ENCODE results near the gene OSBPL7. TPM values are rescaled to one million over a fixed set of nuclear protein-coding genes. Genes with fewer than 3 reads are reported as not detected.

The OSBPL7 gene
- total RNA-seq, 1 donor from 2014 or later = 4.4 TPM

GRCh38 chr17:47856830-47857229 lies 35.2 kb upstream of the OSBPL7 start:
- Histone ChIP-seq H3K4me3 (no peak overlapping the region), H3K4me1 (peaks cover 6% of the 10 kb centered on the region), H3K9me3 (replicated peaks) (no peaks in the 10 kb centered on the region), H3K27me3 (ENCODE audit: low read depth) (peaks cover 96% of the 10 kb centered on the region), H3K36me3 (no peaks in the 10 kb centered on the region), H3K27ac (replicated peaks) (no peak overlapping the region)
- DNase-seq = no peak
- TF ChIP-seq CTCF (IDR thresholded peaks at IDR 0.05; ENCODE audit: borderline replicate concordance) = no peak
- intact Hi-C loops (cut with micrococcal nuclease) = no loop called here

DNA sequence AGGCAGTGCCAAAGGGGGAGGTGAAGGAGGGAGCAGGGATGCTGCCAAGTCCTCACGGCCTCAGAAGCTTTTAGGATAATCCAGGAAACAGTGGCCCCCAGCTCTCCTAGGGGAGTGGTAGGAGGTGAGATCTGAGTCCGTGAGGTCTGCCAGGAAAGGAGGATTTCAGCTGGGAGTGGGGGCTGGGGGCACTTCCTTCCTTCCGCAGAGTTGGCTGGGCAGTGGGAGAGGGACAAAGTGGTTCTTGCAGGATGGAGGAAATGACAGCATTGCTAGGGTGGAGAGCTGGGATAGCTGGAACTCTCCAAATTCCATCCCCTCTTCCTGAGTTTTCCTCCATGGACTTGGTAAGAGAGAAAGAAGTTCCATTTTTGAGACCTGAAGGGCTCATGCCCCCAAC lies 34.1 kb upstream of the OSBPL7 start:
- Histone ChIP-seq H3K9me3 (replicated peaks) (no peaks in the 10 kb centered on the region), H3K36me3 (no peaks in the 10 kb centered on the region), H3K4me1 (peaks cover 17% of the 10 kb centered on the region), H3K27ac (replicated peaks) (no peak overlapping the region), H3K4me3 (no peak overlapping the region), H3K27me3 (ENCODE audit: low read depth) (peaks cover 96% of the 10 kb centered on the region)
- TF ChIP-seq CTCF (IDR thresholded peaks at IDR 0.05; ENCODE audit: borderline replicate concordance) = no peak
- DNase-seq = no peak
- intact Hi-C loops (cut with micrococcal nuclease) = no loop called here

DNA sequence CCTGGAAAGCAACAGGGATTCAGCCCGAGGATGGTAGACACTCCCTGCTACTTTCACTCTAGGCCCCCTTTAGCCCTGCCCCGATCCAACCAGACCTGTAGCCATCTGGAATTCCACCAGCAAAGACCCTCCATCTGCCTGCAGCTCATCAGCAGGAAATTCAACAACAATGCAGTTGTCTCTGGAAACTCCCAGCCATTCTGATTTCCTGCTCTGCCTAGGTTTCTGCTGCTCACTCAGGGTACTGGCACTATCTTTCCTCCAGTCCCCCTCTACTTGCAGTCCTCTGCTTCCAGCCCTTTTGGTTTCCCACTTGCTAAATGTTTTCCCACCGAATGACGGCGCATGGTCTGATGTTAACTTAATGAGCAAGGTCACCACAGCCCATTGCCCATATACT lies 32.0 kb upstream of the OSBPL7 start:
- Histone ChIP-seq H3K9me3 (replicated peaks) (no peaks in the 10 kb centered on the region), H3K4me1 (peaks cover 22% of the 10 kb centered on the region), H3K36me3 (no peaks in the 10 kb centered on the region), H3K4me3 (no peak overlapping the region), H3K27me3 (ENCODE audit: low read depth) (peaks cover 97% of the 10 kb centered on the region), H3K27ac (replicated peaks) (no peak overlapping the region)
- no peak for TF ChIP-seq CTCF (IDR thresholded peaks at IDR 0.05; ENCODE audit: borderline replicate concordance)
- intact Hi-C loops (cut with micrococcal nuclease) = no loop called here
- no peak for DNase-seq

- Histone ChIP-seq H3K4me3 (no peak overlapping the region), H3K4me1 (peaks cover 26% of the 10 kb centered on the region), H3K27ac (replicated peaks) (no peak overlapping the region), H3K36me3 (no peaks in the 10 kb centered on the region), H3K9me3 (replicated peaks) (no peaks in the 10 kb centered on the region), H3K27me3 (ENCODE audit: low read depth) (peaks cover 100% of the 10 kb centered on the region)
- DNase-seq = no peak
- intact Hi-C loops (cut with micrococcal nuclease) = no loop called here
- no peak for TF ChIP-seq CTCF (IDR thresholded peaks at IDR 0.05; ENCODE audit: borderline replicate concordance)
Measured at GRCh38 chr17:47852113-47852949, 30.7 kb upstream of the OSBPL7 start.

- Histone ChIP-seq H3K4me3 (no peak overlapping the region), H3K36me3 (no peaks in the 10 kb centered on the region), H3K27ac (replicated peaks) (no peak overlapping the region), H3K27me3 (ENCODE audit: low read depth) (peaks cover 100% of the 10 kb centered on the region), H3K9me3 (replicated peaks) (no peaks in the 10 kb centered on the region), H3K4me1 (peaks cover 30% of the 10 kb centered on the region)
- DNase-seq = no peak
- no peak for TF ChIP-seq CTCF (IDR thresholded peaks at IDR 0.05; ENCODE audit: borderline replicate concordance)
- intact Hi-C loops (cut with micrococcal nuclease) = no loop called here
Measured at GRCh38 chr17:47851764-47852112, 30.1 kb upstream of the OSBPL7 start.
